Stimulated activated CD8-positive, alpha-beta memory T cell treated with anti-CD3 and anti-CD28 coated beads, Interleukin-2, amount 100 ng/mL, for 48 hours (primary cell): Measurements from ENCODE around the gene GSC.
"Not testable (repeated sequence)": the region's sequence is repeated elsewhere in the genome, so short reads cannot be mapped to it uniquely, and the experiment has no call there.

Experiments used
- DNase-seq, 2 donors: peaks; one replicate each; pipeline ENCODE4 v3.0.0-alpha.2; 2020; ENCODE audit warnings: low read depth in 2 of 2

The GSC gene

DNA sequence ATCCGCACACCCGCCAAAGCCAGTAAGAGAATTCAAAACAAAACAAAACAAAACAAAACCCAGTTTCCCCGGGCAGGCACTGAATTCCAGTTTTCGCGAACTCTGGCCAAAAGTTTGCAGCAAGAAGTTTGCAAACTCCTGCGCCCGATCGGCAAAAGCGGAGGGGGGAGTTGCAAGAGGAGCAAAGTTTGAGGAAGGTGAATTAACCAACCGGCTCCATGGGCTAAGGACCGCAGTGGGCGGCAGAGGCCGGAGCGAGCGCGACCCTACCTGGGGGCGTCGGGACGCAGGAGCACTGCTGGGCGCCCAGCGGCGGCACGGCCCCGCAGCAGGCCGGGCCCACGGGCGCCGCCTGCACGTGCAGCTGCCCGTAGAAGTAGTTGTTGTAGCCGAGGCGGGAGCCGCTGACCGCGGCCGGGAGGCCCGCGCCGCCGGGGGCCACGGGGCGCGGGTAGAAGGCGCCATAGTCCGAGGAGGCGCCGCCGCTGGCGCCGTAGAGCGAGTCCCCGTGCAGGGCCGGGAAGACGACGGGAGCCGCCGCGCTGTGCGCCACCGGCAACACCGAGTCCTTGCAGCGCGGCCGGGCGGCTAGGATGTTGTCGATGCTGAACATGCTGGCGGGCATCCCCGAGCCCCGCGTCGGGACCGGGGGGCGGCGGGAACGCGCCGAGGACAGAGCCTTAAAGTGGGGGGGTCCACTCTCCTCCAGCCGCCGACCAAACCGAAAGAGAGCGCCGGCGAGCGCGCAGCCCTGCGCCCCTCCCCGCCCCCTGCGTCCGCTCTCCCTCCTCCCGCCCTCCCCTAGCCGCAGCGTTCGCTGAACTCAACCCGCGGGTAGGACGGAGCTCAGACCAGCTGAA lies at the start of gene GSC:
Gene GSC (minus strand): TSS at position 723 of the 860 bp plus-strand sequence. CDS start 98 bp downstream, at position 625.
- peak; percentile 8 to 11 for DNase-seq

DNA sequence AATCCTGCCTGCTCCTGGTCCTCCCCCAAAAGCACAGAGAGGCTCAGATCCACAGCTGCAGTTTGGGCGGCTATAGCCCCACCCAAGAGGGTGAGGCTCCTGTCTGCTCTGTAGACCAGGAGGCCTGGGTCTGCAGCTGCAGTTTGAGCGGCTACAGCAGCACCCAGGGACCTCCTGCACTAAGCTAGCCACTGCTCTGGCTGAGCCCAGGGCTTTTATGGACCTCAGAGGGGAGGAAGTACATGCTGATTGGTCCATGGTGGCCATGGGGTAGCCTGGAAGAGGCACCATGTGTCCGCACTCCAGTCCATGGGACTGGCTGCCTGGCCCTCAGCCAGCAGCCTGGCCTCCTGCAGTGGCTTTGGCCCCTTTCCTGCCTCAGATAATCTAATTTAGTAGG lies 49.6 kb upstream of the GSC start:
- DNase-seq: no peak

DNA sequence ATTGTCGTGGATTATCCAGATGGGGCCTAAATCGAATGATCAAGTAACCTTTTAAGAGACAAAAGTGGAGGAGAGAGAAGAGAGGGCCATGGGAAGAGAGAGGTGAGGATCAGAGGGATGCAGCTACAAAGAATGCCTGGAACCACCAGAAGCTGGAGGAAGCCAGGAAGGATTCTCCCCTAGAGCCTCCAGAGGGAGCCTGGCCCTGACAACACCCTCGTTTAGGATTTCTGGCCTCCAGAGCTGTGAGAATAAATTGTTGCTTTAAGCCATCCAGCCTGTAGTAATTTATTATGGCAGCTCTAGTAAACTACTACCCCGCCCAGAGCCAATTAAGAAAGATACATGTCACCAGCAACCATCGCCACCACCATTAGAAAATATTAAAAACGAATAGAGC lies 46.2 kb upstream of the GSC start:
- no peak for DNase-seq

DNA sequence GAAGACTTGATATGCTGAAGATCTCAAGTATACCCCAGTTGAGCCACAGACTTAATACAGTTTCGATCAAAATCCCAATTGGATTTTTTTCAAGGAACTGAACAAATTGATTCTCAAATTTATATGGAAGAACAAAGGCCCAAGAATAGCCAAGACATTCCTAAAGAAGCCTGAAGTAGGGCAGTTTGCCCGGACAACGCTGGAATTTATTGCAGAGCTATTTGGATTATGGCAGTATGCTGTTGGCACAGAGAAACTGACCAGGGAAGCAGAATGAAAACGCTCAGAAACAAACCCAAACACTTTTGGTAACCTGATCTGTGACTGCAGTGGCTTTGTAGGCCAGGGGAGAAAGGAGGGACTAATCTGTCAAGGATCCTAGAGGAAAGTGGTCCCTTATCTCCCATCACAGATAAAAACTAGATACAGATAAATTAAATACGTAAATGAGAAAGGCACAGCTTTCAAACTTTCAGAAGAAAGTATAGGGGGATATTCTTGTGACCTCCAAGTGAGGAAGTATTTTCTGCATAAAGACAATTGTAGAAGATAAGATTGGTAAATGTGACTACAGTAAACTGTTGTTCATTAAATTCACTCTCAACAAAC lies 35.9 kb upstream of the GSC start:
- no peak for DNase-seq

DNA sequence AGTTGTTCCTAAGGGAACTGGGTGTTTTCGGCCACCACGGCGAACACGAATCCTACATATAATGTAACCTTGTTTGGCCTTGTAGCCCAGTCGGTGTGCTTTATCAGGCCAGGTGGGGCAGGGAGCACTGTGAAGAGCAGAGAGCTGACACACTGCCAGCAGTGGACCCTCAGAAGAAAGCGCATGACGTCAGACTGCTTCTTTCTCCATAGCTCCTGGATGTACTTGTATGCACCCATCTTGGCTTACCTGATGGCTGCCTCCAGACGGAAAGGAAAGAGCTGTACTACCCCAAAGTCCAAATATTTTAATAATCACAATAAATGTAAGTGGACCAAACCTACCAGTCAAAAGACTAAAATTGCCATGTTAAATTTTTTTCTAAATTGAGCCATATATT lies 31.3 kb upstream of the GSC start:
- no peak for DNase-seq

DNA sequence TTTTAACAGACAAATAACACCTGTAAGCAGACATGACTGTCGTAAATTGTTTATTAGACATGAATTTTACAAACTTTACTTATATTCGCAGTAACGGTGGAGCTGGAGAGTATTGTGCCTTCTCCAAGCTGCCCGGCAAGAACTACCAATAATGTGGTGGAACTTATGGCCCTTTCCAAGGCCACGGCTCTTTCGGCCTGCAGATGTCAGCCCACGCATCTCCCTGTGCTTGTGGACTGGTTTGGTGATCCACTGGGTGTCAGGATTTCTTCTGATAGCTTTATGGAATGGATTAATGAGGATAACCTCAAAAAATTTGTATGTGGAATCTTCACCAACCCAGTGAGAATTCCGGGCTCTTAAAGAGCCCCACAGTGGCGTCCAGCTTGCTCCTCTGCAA lies 30.9 kb upstream of the GSC start:
- not testable (repeated sequence) for DNase-seq

DNA sequence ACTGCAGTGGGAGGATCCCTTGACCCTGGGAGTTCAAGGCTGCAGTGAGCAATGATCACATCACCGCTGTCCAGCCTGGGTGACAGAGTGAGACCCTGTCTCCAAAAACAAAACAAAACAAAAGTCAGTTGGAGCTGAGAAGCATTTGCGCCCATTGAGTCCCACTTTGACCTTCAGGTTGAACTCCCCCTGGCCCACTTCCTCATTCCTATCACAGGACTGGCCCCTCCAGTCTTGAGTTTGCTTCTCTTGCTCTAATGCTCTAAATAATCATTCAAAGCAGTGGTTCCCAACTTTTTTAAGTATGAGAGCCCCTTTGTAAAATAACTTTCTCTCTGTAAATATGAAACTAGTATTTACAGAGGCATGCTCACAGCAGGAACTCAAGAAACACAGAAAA lies 28.0 kb upstream of the GSC start:
- DNase-seq: no peak

DNA sequence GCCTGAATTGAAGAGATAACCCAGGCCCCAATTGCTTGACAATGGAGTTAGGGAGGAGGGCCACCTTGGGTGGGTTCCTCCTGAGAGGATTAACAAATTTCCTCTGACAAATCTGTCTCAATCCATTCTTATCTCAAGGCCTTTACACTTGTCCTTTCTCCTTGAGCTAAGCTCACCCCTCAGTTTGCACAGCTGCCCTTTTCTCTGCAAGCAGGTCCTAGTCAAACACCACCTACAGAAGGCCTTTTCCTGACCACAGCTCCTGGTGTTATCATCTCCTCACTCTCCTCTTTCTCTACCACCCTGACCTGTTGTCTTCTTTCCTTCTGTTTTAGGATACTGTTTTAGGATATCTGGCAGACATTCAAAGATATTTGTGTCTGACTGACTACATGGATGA lies 26.4 kb upstream of the GSC start:
- no peak for DNase-seq

DNA sequence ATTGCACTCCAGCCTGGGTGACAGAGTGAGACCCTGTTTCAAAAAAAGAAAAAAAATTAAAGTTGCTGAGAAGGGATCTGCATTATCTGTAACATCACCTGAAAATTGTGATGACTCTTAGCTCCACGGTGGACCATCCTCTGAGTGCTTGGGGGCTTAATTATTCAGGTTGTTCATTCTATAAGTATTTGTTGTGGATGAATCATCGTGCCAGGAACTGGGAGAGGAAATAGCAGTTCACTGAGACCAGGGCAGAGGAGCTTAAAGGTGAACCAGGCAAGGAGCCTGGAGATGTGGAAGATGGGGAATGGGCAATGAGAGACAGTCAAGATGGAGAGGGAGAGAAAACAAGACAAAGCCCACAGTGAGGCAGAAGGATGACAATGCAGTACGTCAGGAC lies 25.5 kb upstream of the GSC start:
- no peak for DNase-seq

DNA sequence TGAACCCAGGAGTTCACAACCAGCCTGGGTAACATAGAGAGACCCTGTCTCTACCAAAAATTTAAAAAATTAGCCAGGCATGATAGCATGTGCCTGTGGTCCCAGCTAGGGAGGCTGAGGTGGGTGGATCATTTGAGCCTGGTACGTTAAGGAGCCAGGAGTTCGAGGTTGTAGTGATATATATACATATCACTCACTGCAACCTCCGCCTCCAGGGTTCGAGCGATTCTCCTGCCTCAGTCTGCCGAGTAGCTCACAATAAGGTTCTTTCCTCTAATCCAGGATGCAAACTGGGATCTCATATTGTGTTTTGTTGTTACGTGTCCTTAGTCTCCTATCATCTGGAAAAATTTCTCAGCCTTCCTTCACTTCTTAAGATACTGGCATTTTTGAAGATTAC lies 24.0 kb upstream of the GSC start:
- no peak for DNase-seq

DNA sequence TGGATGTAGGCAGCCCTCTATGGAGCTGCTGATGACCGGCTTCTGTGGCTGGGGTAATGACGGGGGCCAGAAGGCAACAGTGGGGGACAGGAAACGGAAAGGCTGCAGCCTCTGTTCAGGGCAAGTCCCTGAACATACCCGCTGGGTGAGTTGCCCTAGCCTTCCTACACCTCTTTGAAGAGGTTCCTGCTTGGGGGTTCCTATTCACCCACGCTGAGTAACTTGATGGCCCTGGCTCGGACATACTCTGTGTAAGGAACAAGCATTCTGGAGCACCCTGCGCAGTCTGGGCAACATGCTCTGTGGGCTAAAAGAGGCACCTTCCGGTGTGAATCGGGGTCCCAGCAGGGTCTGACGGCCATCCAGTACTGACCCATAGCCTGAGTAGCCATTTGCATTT lies 17.7 kb upstream of the GSC start:
- DNase-seq: no peak

DNA sequence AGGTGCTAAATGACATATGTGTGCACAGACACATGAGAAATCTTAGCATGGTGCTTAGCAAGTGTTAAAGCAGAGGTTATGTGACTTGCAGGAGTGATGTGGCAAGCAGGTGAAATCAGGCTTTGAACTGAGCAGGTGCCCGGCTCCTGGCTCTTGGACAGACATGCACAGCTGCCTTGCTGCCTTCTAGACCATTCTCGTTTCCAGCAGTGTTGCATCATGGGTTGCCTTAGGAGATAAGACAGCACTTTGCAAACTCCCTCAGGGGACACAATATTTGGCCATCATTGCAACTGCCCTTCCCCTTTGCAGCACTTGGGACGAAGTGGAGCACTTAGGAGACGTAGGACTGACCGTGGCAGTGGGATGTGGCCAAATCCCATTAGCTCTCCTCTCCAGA lies 17.2 kb upstream of the GSC start:
- no peak for DNase-seq

DNA sequence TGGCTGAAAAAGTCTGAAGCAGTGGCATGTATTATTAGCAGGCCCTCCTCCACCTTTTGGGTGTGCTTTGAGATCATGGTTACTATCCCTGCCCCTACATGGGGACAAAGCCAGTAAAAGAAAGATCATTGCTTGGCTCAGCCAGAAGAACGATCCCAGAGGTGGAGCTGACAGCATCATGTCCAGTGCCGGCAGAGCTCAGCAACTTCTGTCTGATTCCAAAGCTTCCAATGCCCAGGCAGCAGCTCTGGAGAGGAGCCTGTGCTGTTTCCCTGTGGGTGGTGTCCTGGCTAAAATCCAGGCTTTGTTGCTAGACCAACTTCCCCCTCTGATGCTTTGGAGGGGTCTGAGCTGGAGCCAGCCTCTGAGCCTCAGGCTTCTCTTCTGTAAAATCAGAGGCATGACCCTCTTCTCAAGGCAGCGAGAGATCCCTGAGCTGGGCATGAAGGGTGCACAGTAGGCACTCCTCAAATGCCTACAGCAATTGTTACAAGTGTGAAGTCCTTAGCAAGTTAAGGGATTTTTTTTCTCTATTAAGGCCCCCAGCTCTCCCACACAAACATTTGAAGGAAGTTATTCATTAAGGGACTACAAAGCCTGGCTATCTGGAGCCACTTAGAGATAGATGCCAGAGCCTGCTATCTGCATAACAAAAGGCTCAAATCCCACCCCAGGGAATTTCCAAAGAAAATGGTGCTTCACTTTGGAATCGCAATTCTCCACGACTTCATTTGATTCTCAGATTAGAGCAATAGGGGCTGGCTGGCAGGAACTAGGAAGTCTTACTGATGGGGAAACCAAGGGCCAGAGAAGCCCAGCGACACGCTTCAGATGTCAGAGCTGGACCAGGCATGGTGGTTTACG lies 10.9 kb upstream of the GSC start:
- DNase-seq: no peak

DNA sequence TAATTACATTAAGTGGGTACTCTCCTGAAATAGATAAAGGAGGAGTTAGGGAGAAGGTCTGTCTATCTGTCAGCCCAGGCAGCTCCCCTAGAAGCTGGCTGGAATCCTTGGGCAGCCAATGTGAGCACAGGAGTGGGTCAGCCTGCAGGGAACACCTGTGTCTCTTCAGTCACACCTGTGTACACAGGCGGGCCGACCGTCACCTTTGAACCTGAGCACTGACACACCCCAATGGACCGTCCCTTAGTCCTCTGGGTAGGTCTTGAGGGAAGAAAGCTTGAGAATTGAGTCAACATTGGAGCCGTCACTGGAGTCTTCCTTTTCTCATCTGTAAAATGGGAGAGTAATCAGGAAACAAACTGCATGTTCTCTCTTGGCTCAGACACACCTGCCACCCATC lies 9.8 kb upstream of the GSC start:
- DNase-seq: no peak

DNA sequence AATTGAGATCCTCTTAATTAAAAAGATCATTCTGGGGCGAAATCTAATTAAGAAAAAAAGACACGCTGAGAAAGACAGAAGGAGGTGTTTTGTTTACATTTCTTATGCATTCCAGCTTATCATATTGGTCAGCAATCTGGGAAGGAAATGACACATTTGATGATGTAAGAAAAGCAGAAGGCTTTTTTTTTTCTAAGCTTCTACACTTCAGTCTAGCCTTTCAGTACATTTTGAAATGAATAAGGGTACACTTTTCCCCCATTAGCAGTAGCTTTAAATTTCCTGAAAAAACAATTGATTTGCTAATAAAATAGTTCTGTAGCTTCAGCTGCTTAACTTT lies 5.9 kb upstream of the GSC start:
- DNase-seq: no peak

DNA sequence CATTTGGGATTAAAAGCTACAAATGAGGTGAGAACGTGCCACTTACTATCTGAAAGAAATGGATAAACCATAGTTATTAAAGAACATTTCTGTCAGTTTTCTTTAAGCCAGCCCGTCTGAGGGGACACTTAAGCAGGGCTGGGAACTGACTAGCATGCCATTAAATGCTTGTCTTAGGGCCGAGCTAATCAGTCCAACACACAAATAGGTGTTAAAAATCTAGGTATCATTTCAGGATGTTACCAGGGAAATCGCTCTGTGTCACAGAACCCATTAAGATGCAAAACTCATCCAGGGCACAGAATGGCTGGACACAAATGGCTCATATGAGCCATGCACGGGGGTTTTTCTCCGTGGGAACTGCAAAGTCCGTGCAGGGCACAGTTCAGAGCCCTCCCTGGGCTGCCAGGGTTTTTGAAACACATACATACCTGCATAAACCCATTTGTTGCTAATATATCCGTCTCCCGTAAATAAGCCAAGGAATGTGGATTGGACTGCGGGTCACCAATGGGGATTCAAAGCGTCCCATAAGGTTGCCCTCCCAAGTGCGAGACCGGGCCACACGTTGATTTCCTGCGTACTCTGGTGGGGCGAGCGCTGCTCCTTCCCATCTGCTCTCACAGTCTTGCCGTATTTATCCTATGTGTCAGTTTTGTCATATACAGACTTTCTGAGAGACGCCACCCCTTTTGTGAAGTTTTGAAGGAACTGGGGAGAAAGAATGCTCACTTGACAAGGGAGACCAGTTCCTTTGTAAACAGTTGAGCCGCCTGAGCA lies 5.4 kb upstream of the GSC start:
- DNase-seq: no peak

DNA sequence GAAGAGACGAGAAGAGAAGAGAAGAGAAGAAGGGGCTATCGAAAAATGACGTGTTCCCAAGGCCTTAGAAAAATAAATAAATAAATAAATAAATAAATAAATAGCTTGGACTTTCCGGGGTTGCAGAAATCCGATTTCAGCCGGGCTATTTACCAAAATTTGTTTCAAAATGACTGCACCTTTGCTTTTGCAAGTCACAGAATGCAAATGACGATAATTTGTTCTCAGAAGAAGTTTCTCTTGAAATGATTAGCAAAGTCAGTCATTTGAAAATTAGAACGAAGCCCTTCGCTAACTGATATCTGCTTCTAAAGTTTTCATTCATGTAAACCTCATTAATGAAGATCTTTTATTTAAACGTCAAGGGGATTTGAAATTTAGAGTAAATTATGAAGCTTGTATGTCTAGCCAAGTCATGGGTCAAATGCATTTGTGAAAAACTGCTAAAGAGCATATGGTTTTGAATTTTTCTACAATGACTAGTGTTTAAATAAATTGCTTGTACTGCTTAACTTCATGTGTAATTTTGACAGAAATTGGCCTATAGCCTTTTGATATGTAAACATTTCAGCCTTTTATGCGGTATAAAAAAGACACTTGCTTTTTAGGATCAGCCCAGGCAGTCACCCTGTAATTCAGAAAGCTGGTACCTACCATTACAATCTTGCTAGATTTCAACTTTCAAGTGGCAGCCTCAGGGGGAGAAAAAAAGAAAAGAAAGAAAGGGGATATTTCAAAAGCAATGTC lies 4.6 kb upstream of the GSC start:
- no peak for DNase-seq

DNA sequence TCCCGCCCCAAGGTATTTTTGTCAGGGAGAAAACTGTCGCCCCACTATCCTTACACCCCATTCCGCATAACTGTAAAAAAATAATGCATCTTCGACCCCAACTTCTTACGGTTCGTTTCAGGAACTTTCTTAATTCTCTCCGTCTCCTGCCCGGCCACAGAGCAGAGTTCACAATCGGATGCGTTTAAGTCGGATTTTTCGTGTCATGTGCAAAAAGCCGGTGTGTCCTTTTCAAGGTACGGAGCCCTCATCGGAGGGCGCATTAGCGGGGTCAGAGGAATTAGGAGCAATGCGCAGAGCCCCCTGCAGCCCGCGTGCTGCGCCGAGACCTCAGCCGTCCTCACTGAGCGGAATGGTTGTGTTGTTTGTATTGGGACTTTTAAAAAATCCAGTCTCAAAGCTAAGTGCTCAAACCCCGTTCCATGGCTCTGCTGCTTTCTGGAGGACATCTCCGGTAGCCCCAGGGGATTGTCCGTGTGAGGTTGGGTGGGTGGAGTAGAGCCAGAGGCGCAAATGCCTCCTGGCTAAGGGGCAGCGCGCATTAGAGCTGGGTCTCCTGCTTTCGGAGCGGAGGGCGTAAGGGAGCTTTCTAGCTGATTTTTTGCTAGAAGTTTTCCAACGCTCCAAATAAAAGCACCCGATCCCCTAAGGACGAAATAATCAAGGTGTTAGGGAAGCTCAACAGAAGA lies 3.9 kb upstream of the GSC start:
- DNase-seq: no peak

DNA sequence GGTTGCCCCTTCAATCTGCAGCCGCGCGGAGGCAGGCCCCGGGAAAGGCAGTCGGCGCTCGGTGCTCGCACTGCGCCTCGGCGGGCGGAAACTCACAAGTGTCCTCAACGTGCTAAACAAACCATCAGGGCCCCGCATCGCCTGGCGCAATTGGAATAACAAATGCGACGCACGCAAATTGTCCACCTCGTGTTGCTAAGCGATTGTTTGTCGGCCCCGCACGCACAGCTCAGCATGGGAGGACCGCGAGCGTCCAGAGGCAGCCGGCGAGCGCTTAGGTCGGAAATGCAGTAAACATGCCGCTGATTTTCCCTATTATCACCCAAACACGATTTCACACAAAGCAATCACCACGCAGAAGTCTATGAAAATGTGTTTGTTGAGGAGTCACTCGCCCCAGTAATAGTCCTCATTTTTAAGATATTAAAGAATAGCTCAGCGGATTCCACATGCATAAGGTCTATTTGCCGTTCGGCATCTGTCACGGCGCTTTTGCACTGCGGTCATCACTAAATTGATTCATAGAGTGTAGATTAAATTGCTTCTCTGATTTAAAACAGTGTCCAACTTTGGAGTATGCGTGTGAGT lies 3.2 kb upstream of the GSC start:
- DNase-seq: no peak

DNA sequence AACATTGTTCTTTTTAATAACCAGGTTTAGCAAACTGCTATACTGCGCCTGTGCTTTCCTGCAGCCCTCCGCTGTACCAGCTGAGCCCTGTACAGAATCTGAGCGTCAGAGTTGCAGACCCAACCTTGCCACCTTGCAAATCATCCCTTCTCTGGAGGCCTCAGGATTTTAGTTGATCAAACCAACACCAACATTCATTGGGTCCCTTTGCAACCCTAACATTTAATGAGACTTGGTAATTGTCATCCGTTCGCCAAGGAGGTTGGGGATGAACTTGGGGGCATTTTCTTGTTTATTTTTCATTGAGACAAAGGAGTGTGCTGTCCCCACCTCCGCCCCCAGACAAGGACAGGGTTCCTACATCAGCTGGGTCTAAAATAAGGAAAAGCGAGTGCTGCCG lies 2.6 kb upstream of the GSC start:
- DNase-seq: no peak
